ENCODE results near the gene SERPINF2.

SERPINF2 gene

GRCh38 chr17:1802429-1802828, 59.8 kb downstream of the SERPINF2 start:
- H3K4me3 ChIP-seq (ENCODE audit: control insufficient read depth, low read depth, low read length) = no peak overlapping the region
- TF ChIP-seq CTCF (IDR thresholded peaks at IDR 0.05; ENCODE audit: control insufficient read depth, insufficient read depth, low read depth, low read length, missing control alignments) = no peak
- DNase-seq (ENCODE audit: low read depth) = no peak

DNA sequence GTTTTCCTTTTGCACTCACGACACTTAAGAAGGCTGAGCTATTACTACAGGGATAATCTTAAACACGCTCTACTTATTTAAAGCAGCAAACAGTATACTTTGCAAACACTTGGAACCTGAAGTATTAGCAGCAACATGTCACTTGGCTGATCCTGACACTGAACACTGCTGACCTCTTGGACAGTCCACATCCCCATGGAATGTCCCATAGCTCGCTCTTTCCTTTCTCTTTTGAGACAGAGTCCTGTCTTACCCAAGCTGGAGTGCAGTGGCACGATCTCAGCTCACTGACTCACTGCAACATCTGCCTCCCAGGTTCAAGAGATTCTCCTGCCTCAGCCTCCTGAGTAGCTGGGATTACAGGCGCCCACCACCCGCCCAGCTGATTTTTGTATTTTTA, 60.6 kb downstream of the SERPINF2 start:
- no peak for DNase-seq (ENCODE audit: low read depth)
- TF ChIP-seq CTCF (IDR thresholded peaks at IDR 0.05; ENCODE audit: control insufficient read depth, insufficient read depth, low read depth, low read length, missing control alignments) = no peak
- H3K4me3 ChIP-seq (ENCODE audit: control insufficient read depth, low read depth, low read length) = no peak overlapping the region

Measured in AG09309 (cell line).